UCSD-AML1 (cell line): Measurements from ENCODE around the gene OGFR.

ENCODE experiments used
- DNase-seq: peaks from one replicate; lab custom pipeline; 2025; ENCODE audit not compliant: unreplicated experiment; lab: John Stamatoyannopoulos, UW

The OGFR gene

GRCh38 chr20:62814060-62814708 lies 9.5 kb downstream of the OGFR start:
- no peak for DNase-seq

- DNase-seq: no peak
Observed at GRCh38 chr20:62814709-62815065, 10.1 kb downstream of the OGFR start.

- DNase-seq: no peak
Observed at GRCh38 chr20:62815066-62815991, 10.7 kb downstream of the OGFR start.

GRCh38 chr20:62816031-62816883 lies 11.6 kb downstream of the OGFR start:
- no peak for DNase-seq

GRCh38 chr20:62816884-62817873 lies 12.5 kb downstream of the OGFR start, which contains the start of gene COL9A3:
COL9A3 (plus strand) TSS chr20:62817050; CDS start chr20:62817065, 15 bp downstream.
- no peak for DNase-seq

- no peak for DNase-seq
Observed at GRCh38 chr20:62817975-62818591, 13.4 kb downstream of the OGFR start.

GRCh38 chr20:62818592-62819493 lies 14.2 kb downstream of the OGFR start:
- DNase-seq: no peak

- no peak for DNase-seq
Observed at GRCh38 chr20:62819494-62820174, 15.0 kb downstream of the OGFR start.

- DNase-seq: no peak
Observed at GRCh38 chr20:62820208-62820961, 15.8 kb downstream of the OGFR start.

GRCh38 chr20:62820962-62821725 lies 16.5 kb downstream of the OGFR start:
- no peak for DNase-seq

GRCh38 chr20:62821726-62822210 lies 17.1 kb downstream of the OGFR start:
- no peak for DNase-seq

- DNase-seq: no peak
Observed at GRCh38 chr20:62822239-62822787, 17.7 kb downstream of the OGFR start.

- DNase-seq: peak; percentile 77
Observed at GRCh38 chr20:62822788-62823651, 18.4 kb downstream of the OGFR start.

GRCh38 chr20:62823688-62824475 lies 19.2 kb downstream of the OGFR start:
- DNase-seq: no peak
